Tibial artery (tissue), 4 donors: ENCODE data around the gene LYPLA2.

Experiments used
- DNase-seq, 2 donors: peaks; one replicate each; pipeline ENCODE4 v3.0.0-alpha.2; 2019
- H3K27ac ChIP-seq, 2 donors: fragments of 200-600 bp; sonication (generic) in 1 of 2; 1 replicate in 1 of 2; 2 replicates in 1 of 2; pipeline ENCODE4 v1.5.1; 2018 to 2019; ENCODE audit warnings: mild to moderate bottlenecking in 1 of 2
- H3K27me3 ChIP-seq, 2 donors: fragments of 200-600 bp; sonication (generic) in 1 of 2; one replicate each; pipeline versions ENCODE4 v1.5.1 to v1.6.0; 2016 to 2019
- H3K36me3 ChIP-seq, 3 donors: fragments of 200-600 bp; sonication (generic) in 2 of 3; one replicate each; pipeline ENCODE4 v1.5.1; 2016 to 2019; ENCODE audit warnings: mild to moderate bottlenecking in 2 of 3
- H3K4me1 ChIP-seq, 4 donors: fragments of 200-600 bp; sonication (generic) in 2 of 4; 1 replicate in 3 of 4; 2 replicates in 1 of 4; pipeline ENCODE4 v1.5.1; 2016 to 2019
- H3K4me3 ChIP-seq, 2 donors: fragments of 200-600 bp; sonication (generic) in 1 of 2; 1 replicate in 1 of 2; 2 replicates in 1 of 2; pipeline ENCODE4 v1.5.1; 2018 to 2019; ENCODE audit warnings: mild to moderate bottlenecking in 2 of 2
- H3K9me3 ChIP-seq, 3 donors: fragments of 200-600 bp; sonication (generic) in 1 of 3; one replicate each; pipeline ENCODE4 v1.5.1; 2016 to 2019
- intact Hi-C: fragments of 100-400 bp; cut with DNase I; formaldehyde crosslinking; loops from one replicate; pipeline ENCODE4 v1.15.0; 2023; ENCODE audit warnings: low total_unique reads
- TF ChIP-seq, protein P1 (sequence below), 2 experiments: fragments of 200-600 bp in 1 of 2; fragments of 450-650 bp in 1 of 2; IDR thresholded peaks; one replicate each; pipeline ENCODE4 v1.5.1; 2017 to 2019; ENCODE audit warnings: antibody characterized with exemption in 2 of 2, mild to moderate bottlenecking in 1 of 2, moderate library complexity in 1 of 2

The LYPLA2 gene

DNA sequence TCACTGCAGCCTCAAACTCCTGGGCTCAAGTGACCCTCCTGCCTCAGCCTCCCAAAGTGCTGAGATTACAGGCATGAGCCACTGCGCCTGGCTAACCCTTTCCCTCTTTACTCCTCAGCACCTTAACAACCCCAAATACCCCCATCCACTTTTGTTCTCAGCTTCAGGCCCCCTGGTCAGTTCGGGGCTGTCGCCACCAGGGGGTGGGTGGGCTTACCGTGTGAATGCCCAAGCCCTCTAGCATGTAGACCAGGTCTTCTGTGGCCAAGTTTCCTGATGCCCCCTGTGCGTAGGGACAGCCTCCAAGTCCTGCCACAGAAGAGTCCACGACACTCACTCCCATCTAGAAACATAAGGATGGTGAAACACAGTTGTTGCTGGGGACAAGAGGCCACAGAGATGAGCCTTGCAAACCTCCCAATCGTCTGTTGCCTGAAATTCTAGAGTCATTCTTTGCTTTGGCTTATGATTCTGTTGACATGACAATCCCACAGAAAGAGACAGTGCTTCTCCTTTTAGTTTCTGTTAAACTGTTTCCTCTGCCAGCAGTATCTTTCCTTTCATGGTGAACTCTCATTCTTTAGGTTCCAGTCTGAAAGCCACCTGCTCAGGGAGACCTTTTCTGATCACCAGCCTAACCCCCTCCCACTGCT, 13.4 kb downstream of the LYPLA2 start:
- TF ChIP-seq, protein P1, sequence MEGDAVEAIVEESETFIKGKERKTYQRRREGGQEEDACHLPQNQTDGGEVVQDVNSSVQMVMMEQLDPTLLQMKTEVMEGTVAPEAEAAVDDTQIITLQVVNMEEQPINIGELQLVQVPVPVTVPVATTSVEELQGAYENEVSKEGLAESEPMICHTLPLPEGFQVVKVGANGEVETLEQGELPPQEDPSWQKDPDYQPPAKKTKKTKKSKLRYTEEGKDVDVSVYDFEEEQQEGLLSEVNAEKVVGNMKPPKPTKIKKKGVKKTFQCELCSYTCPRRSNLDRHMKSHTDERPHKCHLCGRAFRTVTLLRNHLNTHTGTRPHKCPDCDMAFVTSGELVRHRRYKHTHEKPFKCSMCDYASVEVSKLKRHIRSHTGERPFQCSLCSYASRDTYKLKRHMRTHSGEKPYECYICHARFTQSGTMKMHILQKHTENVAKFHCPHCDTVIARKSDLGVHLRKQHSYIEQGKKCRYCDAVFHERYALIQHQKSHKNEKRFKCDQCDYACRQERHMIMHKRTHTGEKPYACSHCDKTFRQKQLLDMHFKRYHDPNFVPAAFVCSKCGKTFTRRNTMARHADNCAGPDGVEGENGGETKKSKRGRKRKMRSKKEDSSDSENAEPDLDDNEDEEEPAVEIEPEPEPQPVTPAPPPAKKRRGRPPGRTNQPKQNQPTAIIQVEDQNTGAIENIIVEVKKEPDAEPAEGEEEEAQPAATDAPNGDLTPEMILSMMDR (IDR thresholded peaks at IDR 0.05) = no peak
- intact Hi-C loops = no loop called here
- no peak overlapping the region for H3K27ac ChIP-seq
- H3K9me3 ChIP-seq = no peaks in the 10 kb centered on the region
- H3K27me3 ChIP-seq = no peaks in the 10 kb centered on the region
- no peak overlapping the region for H3K4me3 ChIP-seq
- peaks cover 11 to 62% (median 24%) of the 10 kb centered on the region in 3 donors for H3K36me3 ChIP-seq
- H3K4me1 ChIP-seq = peaks cover 0 to 21% (median 14%) of the 10 kb centered on the region in 4 donors
- no peak for DNase-seq

GRCh38 chr1:23805025-23805424, 14.1 kb downstream of the LYPLA2 start:
- no peak for DNase-seq
- H3K4me3 ChIP-seq = no peak overlapping the region
- H3K27ac ChIP-seq = no peak overlapping the region
- H3K27me3 ChIP-seq = no peaks in the 10 kb centered on the region
- TF ChIP-seq, protein P1 (IDR thresholded peaks at IDR 0.05) = no peak
- H3K9me3 ChIP-seq = no peaks in the 10 kb centered on the region
- peaks cover 0 to 14% (median 7%) of the 10 kb centered on the region in 4 donors for H3K4me1 ChIP-seq
- intact Hi-C loops = no loop called here
- peaks cover 11 to 63% (median 24%) of the 10 kb centered on the region in 3 donors for H3K36me3 ChIP-seq

- Histone ChIP-seq H3K9me3 (no peaks in the 10 kb centered on the region), H3K27me3 (no peaks in the 10 kb centered on the region), H3K4me3 (no peak overlapping the region), H3K36me3 (peaks cover 11 to 75% (median 24%) of the 10 kb centered on the region in 3 donors), H3K27ac (no peak overlapping the region), H3K4me1 (peaks cover 0 to 7% (median 5%) of the 10 kb centered on the region in 4 donors)
- TF ChIP-seq, protein P1 (IDR thresholded peaks at IDR 0.05) = no peak
- DNase-seq = no peak
- intact Hi-C loops = no loop called here
Measured at GRCh38 chr1:23806280-23806679, 15.3 kb downstream of the LYPLA2 start.

- H3K9me3 ChIP-seq = no peaks in the 10 kb centered on the region
- no peak overlapping the region for H3K27ac ChIP-seq
- H3K4me1 ChIP-seq = no peaks in the 10 kb centered on the region
- intact Hi-C loops = no loop called here
- no peak for DNase-seq
- no peak overlapping the region for H3K4me3 ChIP-seq
- peaks cover 16 to 83% (median 30%) of the 10 kb centered on the region in 3 donors for H3K36me3 ChIP-seq
- H3K27me3 ChIP-seq = no peaks in the 10 kb centered on the region
- TF ChIP-seq, protein P1 (IDR thresholded peaks at IDR 0.05) = no peak
Measured at GRCh38 chr1:23807453-23807852, 16.5 kb downstream of the LYPLA2 start.

DNA sequence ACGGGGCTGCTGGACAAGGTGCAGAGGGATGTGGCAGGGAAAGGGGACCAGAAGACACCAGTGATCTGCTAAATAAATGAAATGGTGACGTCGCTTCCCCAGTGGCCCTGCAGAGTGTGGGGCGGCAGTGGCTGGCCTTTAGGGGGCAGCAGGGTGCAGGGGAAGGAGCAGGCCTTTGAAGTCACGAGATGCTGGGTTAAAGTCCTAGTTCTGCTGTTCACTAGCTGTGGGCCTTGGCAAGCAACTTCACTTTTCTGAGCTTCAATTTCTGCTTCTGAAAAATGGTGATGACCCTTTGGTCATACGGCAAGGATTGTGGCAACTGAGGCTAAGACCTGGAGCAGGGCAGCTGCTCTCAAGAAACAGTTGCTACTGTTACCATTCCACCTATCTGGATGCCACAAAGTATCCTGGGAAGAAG, 18.8 kb downstream of the LYPLA2 start:
- no peaks in the 10 kb centered on the region for H3K4me1 ChIP-seq
- no peaks in the 10 kb centered on the region for H3K9me3 ChIP-seq
- intact Hi-C loops = loop anchor here (10.0 kb wide), 1 partner anchor 105 kb away; the partner anchor contains the start of gene CNR2
- TF ChIP-seq, protein P1 (IDR thresholded peaks at IDR 0.05) = peak; percentile 40 to 50
- peaks cover 29 to 84% (median 53%) of the 10 kb centered on the region in 3 donors for H3K36me3 ChIP-seq
- H3K27ac ChIP-seq = no peak overlapping the region
- H3K4me3 ChIP-seq = no peak overlapping the region
- DNase-seq = peak; percentile 62 to 82
- no peaks in the 10 kb centered on the region for H3K27me3 ChIP-seq
